ENCODE measurements around the gene ZNF543.
"Not testable (repeated sequence)": the region's sequence is repeated elsewhere in the genome, so short reads cannot be mapped to it uniquely, and the experiment has no call there.

Gene ZNF543

DNA sequence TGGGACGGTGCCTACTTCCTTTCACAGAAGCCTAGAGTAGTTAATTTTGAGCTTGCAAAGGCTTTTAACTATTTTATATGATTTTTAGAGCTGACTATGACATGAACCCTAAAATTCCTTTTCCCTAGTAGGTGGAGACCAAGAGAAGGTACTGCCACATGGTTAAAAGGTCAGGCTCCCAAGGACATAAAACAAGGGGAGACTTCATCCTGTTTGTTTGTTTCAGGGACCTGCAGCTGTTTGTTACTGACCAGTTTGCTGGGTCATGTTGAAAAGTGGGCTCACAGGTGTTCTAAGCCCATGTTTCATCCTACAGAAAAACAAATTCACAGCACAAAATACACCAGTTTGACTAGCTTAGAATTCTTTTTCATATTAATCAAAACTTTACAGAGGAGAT is 43.8 kb upstream of the ZNF543 start:
- H3K9me3 ChIP-seq (ENCODE audit: insufficient read depth, low read length, severe bottlenecking): no peaks in the 10 kb centered on the region
- no peak overlapping the region for H3K4me3 ChIP-seq (ENCODE audit: low read depth in 1 of 2, low read length in 2 of 2)
- H3K4me1 ChIP-seq (ENCODE audit: insufficient read depth, low read length): peaks cover 19% of the 10 kb centered on the region
- TF ChIP-seq, protein P1, sequence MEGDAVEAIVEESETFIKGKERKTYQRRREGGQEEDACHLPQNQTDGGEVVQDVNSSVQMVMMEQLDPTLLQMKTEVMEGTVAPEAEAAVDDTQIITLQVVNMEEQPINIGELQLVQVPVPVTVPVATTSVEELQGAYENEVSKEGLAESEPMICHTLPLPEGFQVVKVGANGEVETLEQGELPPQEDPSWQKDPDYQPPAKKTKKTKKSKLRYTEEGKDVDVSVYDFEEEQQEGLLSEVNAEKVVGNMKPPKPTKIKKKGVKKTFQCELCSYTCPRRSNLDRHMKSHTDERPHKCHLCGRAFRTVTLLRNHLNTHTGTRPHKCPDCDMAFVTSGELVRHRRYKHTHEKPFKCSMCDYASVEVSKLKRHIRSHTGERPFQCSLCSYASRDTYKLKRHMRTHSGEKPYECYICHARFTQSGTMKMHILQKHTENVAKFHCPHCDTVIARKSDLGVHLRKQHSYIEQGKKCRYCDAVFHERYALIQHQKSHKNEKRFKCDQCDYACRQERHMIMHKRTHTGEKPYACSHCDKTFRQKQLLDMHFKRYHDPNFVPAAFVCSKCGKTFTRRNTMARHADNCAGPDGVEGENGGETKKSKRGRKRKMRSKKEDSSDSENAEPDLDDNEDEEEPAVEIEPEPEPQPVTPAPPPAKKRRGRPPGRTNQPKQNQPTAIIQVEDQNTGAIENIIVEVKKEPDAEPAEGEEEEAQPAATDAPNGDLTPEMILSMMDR (IDR thresholded peaks at IDR 0.05; ENCODE audit: borderline replicate concordance, extremely low read depth, low read length, poor library complexity, severe bottlenecking): no peak
- no peak for TF ChIP-seq EZH2 (IDR thresholded peaks at IDR 0.05; ENCODE audit: borderline replicate concordance, low read depth, low read length, severe bottlenecking)
- H3K36me3 ChIP-seq (ENCODE audit: insufficient read depth, low read length): peaks cover 21% of the 10 kb centered on the region
- no peak overlapping the region for H3K27ac ChIP-seq (ENCODE audit: low read length)
- H3K9ac ChIP-seq (ENCODE audit: low read depth, low read length): no peak overlapping the region
- no peak overlapping the region for H2AFZ ChIP-seq (ENCODE audit: low read depth, low read length)
- no peak for DNase-seq
- H3K27me3 ChIP-seq (ENCODE audit: insufficient read depth, low read length, poor library complexity): no peaks in the 10 kb centered on the region
- H3K4me2 ChIP-seq (ENCODE audit: insufficient read depth, low read length): no peak overlapping the region
- H3K79me2 ChIP-seq (ENCODE audit: insufficient read depth, low read length): peaks cover 32% of the 10 kb centered on the region
- peaks cover 5% of the 10 kb centered on the region; the same call in 1 of the 2 replicates for H4K20me1 ChIP-seq (ENCODE audit: insufficient read depth, low read length)
- no peak for ATAC-seq (ENCODE audit: insufficient read depth, low read depth)

DNA sequence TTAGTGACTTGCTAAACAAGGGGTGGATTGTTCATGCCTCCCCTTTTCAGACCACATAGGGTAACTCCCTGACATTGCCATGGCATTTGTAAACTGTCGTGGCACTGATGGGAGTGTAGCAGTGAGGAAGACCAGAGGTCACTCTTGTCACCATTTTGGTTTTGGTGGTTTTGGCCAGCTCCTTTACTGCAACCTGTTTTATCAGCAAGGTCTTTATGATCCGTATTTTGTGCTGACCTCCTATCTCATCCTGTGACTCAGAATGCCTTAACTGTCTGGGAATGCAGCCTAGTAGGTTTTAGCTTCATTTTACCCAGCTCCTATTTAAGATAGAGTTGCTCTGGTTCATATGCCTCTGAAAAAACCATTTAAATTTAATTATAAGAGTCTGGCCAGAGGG is 41.8 kb upstream of the ZNF543 start:
- not testable (repeated sequence) for H3K27ac ChIP-seq (ENCODE audit: low read length); H3K27me3 ChIP-seq (ENCODE audit: insufficient read depth, low read length, poor library complexity); H2AFZ ChIP-seq (ENCODE audit: low read depth, low read length); H3K9me3 ChIP-seq (ENCODE audit: insufficient read depth, low read length, severe bottlenecking); DNase-seq; H3K4me3 ChIP-seq (ENCODE audit: low read depth in 1 of 2, low read length in 2 of 2); ATAC-seq (ENCODE audit: insufficient read depth, low read depth)
- H3K9ac ChIP-seq (ENCODE audit: low read depth, low read length): peak overlapping the region; percentile 81; the same call in 1 of the 2 replicates
- peaks cover 37% of the 10 kb centered on the region for H3K4me1 ChIP-seq (ENCODE audit: insufficient read depth, low read length)
- peaks cover 22% of the 10 kb centered on the region for H4K20me1 ChIP-seq (ENCODE audit: insufficient read depth, low read length)
- peaks cover 53% of the 10 kb centered on the region for H3K79me2 ChIP-seq (ENCODE audit: insufficient read depth, low read length)
- peak overlapping the region; percentile 67; the same call in 1 of the 2 replicates for H3K4me2 ChIP-seq (ENCODE audit: insufficient read depth, low read length)
- peaks cover 37% of the 10 kb centered on the region for H3K36me3 ChIP-seq (ENCODE audit: insufficient read depth, low read length)

DNA sequence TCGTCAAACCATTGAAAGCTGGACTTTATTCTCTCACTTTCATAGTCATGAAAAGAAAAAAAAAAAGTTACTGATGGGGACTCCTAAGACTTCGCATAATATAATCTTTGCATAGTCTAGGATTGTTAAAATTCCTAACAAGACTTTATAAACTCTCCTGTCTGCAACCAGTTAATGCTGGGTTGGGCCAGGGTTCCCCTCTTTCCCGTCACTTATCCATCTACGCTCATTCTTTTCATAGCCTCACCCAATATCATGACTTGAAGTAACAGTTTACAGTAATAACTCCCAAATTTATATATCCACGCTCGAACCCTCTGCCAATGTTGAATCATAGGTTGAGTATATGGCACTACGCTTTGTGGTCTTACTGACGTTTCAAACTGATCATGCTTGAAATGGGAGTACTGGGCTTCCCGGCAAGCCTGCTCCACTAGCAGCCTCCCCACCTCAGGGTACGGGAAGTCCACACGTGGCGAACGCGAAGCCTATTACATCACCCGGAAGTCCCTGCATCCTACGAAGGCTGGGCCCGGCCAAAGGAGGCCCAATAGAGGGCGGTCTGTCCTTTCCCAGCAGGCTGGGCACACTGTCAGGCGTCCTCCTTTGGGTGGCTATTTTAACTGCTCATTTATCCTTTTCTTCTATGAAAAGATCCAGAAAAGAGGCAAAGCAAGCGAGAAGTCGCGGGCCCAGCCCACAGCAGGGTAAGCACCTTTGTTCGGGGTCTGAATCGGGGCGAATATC is 40.7 kb upstream of the ZNF543 start:
- peak overlapping the region; percentile 67 for H3K4me2 ChIP-seq (ENCODE audit: insufficient read depth, low read length)
- peak overlapping the region; percentile 92 for H3K27ac ChIP-seq (ENCODE audit: low read length)
- no peaks in the 10 kb centered on the region for H3K27me3 ChIP-seq (ENCODE audit: insufficient read depth, low read length, poor library complexity)
- DNase-seq: peak; percentile 91
- peak overlapping the region; percentile 89 for H2AFZ ChIP-seq (ENCODE audit: low read depth, low read length)
- H3K36me3 ChIP-seq (ENCODE audit: insufficient read depth, low read length): peaks cover 43% of the 10 kb centered on the region
- TF ChIP-seq, protein P1 (IDR thresholded peaks at IDR 0.05; ENCODE audit: borderline replicate concordance, extremely low read depth, low read length, poor library complexity, severe bottlenecking): peak; percentile 55
- no peak for TF ChIP-seq EZH2 (IDR thresholded peaks at IDR 0.05; ENCODE audit: borderline replicate concordance, low read depth, low read length, severe bottlenecking)
- peaks cover 40% of the 10 kb centered on the region for H3K4me1 ChIP-seq (ENCODE audit: insufficient read depth, low read length)
- H4K20me1 ChIP-seq (ENCODE audit: insufficient read depth, low read length): peaks cover 32% of the 10 kb centered on the region
- ATAC-seq (ENCODE audit: insufficient read depth, low read depth): peak; percentile 84
- H3K9me3 ChIP-seq (ENCODE audit: insufficient read depth, low read length, severe bottlenecking): no peaks in the 10 kb centered on the region
- peak overlapping the region; percentile 50 to 86 for H3K4me3 ChIP-seq (ENCODE audit: low read depth in 1 of 2, low read length in 2 of 2)
- peaks cover 63% of the 10 kb centered on the region for H3K79me2 ChIP-seq (ENCODE audit: insufficient read depth, low read length)
- H3K9ac ChIP-seq (ENCODE audit: low read depth, low read length): peak overlapping the region; percentile 81

DNA sequence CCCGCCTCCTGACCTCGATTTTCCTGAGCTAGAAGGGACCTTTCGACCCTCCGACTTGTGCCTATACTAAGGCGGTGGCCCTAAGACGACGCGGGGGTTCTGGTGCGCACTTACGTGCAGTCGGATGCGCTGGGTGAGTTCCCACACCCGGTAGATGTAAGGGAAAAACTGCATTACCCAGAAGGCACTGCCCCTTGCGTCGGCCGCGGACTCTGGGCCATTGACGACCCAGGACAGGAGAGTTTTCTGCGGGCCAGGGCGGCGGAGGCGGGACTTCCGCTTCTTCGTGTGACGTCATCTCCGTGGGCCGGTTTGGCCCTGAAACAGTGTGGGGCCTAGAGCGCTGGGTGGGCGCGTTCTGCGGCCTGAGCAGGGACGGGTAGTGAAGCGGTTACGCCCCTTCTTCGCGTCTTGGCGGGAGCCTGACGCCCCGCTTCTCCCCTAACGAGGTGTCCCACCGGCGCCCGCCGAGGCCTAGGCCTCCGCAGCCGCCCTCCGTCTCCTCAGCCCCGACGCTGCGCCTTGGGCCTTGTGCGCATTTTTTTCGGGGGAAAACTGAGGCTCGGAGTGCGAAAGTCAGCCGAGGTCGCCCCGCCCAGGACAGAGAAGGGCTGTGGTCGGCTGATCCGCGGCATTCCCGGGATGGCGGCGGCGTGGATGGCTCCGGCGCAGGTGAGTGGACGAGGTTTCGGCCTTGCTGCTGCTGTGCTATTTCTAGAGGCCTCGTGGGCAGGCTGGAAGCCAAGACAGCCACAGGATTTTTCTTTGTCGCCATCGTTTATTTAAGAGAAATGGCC is 39.9 kb upstream of the ZNF543 start, which contains the start of gene ZNF460:
Gene ZNF460 (plus strand): TSS at position 321 of the 797 bp plus-strand sequence. CDS start 322 bp downstream, at position 643.
- peak within 1 kb of the TSS; percentile 92 for H3K27ac ChIP-seq (ENCODE audit: low read length)
- ATAC-seq (ENCODE audit: insufficient read depth, low read depth) (peak; percentile 92), DNase-seq (peak; percentile 99)
- H3K4me2 ChIP-seq (ENCODE audit: insufficient read depth, low read length): peak within 1 kb of the TSS; percentile 67
- no peaks in the 10 kb centered on the region for H3K27me3 ChIP-seq (ENCODE audit: insufficient read depth, low read length, poor library complexity)
- peaks cover 44% of the 10 kb centered on the region for H3K36me3 ChIP-seq (ENCODE audit: insufficient read depth, low read length)
- TF ChIP-seq, protein P1 (IDR thresholded peaks at IDR 0.05; ENCODE audit: borderline replicate concordance, extremely low read depth, low read length, poor library complexity, severe bottlenecking): no peak
- no peak for TF ChIP-seq EZH2 (IDR thresholded peaks at IDR 0.05; ENCODE audit: borderline replicate concordance, low read depth, low read length, severe bottlenecking)
- H3K9me3 ChIP-seq (ENCODE audit: insufficient read depth, low read length, severe bottlenecking): no peaks in the 10 kb centered on the region
- H4K20me1 ChIP-seq (ENCODE audit: insufficient read depth, low read length): peaks cover 35% of the 10 kb centered on the region
- H3K79me2 ChIP-seq (ENCODE audit: insufficient read depth, low read length): peaks cover 71% of the 10 kb centered on the region
- peak within 1 kb of the TSS; percentile 89 for H2AFZ ChIP-seq (ENCODE audit: low read depth, low read length)
- peaks cover 40% of the 10 kb centered on the region for H3K4me1 ChIP-seq (ENCODE audit: insufficient read depth, low read length)
- H3K4me3 ChIP-seq (ENCODE audit: low read depth in 1 of 2, low read length in 2 of 2): peak within 1 kb of the TSS; percentile 50 to 86
- peak within 1 kb of the TSS; percentile 81 for H3K9ac ChIP-seq (ENCODE audit: low read depth, low read length)

All from DND-41 (cell line).